Measurements from ENCODE around the gene THRA. TPM values are rescaled to one million over a fixed set of nuclear protein-coding genes. Genes with fewer than 3 reads are reported as not detected.

The THRA gene
- total RNA-seq, 2 experiments from 2014 or later, result 12.5 to 13.4 TPM

DNA sequence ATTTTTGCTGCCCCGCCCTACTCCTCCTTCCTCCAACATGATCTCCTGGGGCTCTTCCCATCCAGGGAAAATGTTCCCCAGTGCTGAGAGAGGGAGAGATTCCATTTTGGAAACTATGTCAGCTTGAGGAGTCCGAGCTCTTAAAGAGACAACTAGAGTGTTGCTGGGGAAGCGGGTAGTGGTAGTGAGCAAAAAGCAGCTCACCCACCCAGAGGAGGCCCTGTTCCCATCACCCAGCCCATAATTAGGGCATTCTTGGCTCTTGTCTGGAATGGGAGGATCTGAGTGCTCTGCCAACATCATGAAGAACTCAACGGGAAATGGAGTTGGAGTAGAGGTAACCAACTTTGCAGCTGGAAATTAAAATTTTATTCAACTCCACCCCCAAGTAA, 49.9 kb downstream of the THRA start:
- H3K27ac Mint-ChIP-seq, result peak overlapping the region; percentile 92
- no peaks in the 10 kb centered on the region for H3K36me3 Mint-ChIP-seq
- intact Hi-C loops (cut with micrococcal nuclease), result loop anchor here (1.0 to 5.0 kb wide), 8 partner anchors 9 to 174 kb away; partner anchors contain the start of genes CASC3, CDC6 and MSL1
- H3K27me3 Mint-ChIP-seq, result no peaks in the 10 kb centered on the region
- ChIA-PET CTCF (interaction anchor here (0.7 to 6.3 kb wide), 49 partner anchors 8 to 491 kb away, joined by 3 to 159 read pairs (median 6); partner anchors contain the start of genes CASC3, CDC6, CSF3 and LRRC3C), POLR2A (interaction anchor here (0.8 to 3.7 kb wide), 10 partner anchors 10 to 106 kb away, joined by 3 to 29 read pairs (median 9); partner anchors contain the start of genes CASC3, MSL1, NR1D1 and WIPF2)
- H3K4me3 Mint-ChIP-seq, result no peak overlapping the region
- peaks cover 53% of the 10 kb centered on the region for H3K4me1 Mint-ChIP-seq (ENCODE audit: low read depth)
- DNase-seq, result no peak
- no peaks in the 10 kb centered on the region for H3K9me3 Mint-ChIP-seq

GRCh38 chr17:40113110-40113906, 50.5 kb downstream of the THRA start:
- Mint-ChIP-seq H3K27ac (peak overlapping the region; percentile 92), H3K27me3 (no peaks in the 10 kb centered on the region), H3K4me3 (peak overlapping the region; percentile 80), H3K9me3 (no peaks in the 10 kb centered on the region), H3K36me3 (no peaks in the 10 kb centered on the region), H3K4me1 (ENCODE audit: low read depth) (peaks cover 49% of the 10 kb centered on the region)
- DNase-seq, result peak; percentile 96
- ChIA-PET POLR2A (interaction anchor here (0.6 to 3.7 kb wide), 14 partner anchors 9 to 576 kb away, joined by 3 to 29 read pairs (median 5); partner anchors contain the start of genes CASC3, MSL1, NR1D1 and WIPF2), CTCF (interaction anchor here (0.7 to 6.3 kb wide), 53 partner anchors 7 to 491 kb away, joined by 3 to 159 read pairs (median 6); partner anchors contain the start of genes CASC3, CDC6, CSF3 and LRRC3C)
- intact Hi-C loops (cut with micrococcal nuclease), result loop anchor here (1.0 to 5.0 kb wide), 8 partner anchors 8 to 173 kb away; partner anchors contain the start of genes CASC3, CDC6 and MSL1

DNA sequence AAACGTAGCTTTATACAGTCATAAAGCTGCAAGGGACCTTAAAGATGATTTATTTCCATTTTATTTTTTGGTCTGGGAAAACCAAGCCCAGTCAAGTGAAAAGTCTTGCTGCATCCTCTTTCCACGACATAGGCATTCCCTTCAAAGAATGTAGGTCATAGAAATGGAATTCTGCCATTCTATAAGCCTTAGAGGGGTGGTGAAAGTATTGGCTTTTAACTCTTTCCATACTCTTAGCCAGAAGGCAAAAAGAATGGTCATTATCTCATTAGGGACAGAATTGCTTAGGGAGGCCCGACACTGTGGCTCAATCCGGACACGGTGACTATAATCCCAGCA, 51.1 kb downstream of the THRA start:
- peak overlapping the region; percentile 92 for H3K27ac Mint-ChIP-seq
- no peaks in the 10 kb centered on the region for H3K9me3 Mint-ChIP-seq
- ChIA-PET CTCF (interaction anchor here (0.7 to 6.3 kb wide), 29 partner anchors 9 to 181 kb away, joined by 3 to 159 read pairs (median 9); partner anchors contain the start of genes CASC3, CSF3, MSL1 and NR1D1), POLR2A (interaction anchor here (0.6 to 3.7 kb wide), 12 partner anchors 8 to 577 kb away, joined by 3 to 29 read pairs (median 6); partner anchors contain the start of genes CASC3, MSL1, NR1D1 and WIPF2)
- no peaks in the 10 kb centered on the region for H3K27me3 Mint-ChIP-seq
- peaks cover 48% of the 10 kb centered on the region for H3K4me1 Mint-ChIP-seq (ENCODE audit: low read depth)
- intact Hi-C loops (cut with micrococcal nuclease), result loop anchor here (1.0 to 5.0 kb wide), 8 partner anchors 7 to 173 kb away; partner anchors contain the start of genes CASC3, CDC6 and MSL1
- no peaks in the 10 kb centered on the region for H3K36me3 Mint-ChIP-seq
- DNase-seq, result no peak
- peak overlapping the region; percentile 80 for H3K4me3 Mint-ChIP-seq

- H3K36me3 Mint-ChIP-seq, result no peaks in the 10 kb centered on the region
- H3K4me1 Mint-ChIP-seq (ENCODE audit: low read depth), result peaks cover 41% of the 10 kb centered on the region
- intact Hi-C loops (cut with micrococcal nuclease), result no loop called here
- no peak for DNase-seq
- ChIA-PET CTCF (interaction anchor here (0.6 to 5.9 kb wide), 7 partner anchors 9 to 76 kb away, joined by 3 to 126 read pairs (median 48); partner anchors contain the start of gene MSL1), POLR2A (no interaction called here)
- no peak overlapping the region for H3K4me3 Mint-ChIP-seq
- no peaks in the 10 kb centered on the region for H3K27me3 Mint-ChIP-seq
- H3K27ac Mint-ChIP-seq, result no peak overlapping the region
- no peaks in the 10 kb centered on the region for H3K9me3 Mint-ChIP-seq
Measured at GRCh38 chr17:40115101-40115436, 52.3 kb downstream of the THRA start.

DNA sequence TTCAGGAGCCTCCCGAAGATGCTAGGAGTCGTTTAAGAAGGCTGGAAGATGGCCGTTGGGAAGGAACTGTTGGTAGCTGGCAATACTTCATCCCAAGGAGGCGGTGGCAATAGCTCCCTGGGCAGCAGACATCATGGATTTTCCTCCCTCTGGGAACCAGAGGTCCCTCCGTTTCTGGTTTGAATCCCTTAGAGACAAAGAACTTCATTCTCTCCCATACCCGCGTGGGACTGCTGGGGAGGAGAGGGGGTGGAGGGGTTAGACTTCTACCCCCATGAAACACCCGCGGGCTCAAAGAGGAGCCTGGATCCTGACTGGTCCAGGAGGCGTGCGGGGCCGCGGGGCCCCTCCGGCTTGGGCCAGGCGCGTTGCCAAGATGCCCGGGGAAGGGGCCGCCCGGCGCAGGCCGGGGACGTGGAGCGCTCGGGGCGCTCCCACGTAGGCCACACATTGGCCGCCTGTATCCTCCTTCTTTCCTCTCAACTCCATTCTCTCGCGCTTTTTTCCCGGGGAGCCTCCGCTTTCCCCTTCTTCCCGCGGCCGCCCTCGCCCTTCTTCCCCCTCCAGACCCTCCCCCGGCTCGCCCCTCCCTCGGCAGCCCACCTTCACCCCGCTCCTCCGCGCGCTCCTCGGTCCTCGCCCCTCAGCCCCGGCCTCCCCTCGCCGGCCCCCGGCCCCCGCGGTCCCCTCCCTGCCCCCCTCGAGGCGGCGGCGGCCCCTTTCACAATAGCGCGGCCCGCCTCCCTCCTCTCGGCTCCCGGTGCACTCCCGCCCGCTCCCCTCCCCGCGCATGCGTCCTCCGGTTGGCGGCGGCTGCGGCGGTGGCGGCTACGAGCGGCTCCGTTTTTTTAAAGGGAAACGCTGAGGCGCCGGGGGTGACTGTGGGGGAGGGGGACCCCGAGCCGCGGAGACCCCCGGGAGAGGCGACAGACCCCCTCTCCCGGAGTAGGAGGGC, 58.7 kb downstream of the THRA start, which contains the start of gene MSL1:
MSL1 (plus strand) TSS at position 791 of the 955 bp plus-strand sequence. CDS start 642 bp downstream, outside the sequence.
- ChIA-PET POLR2A (interaction anchor here (0.7 to 2.8 kb wide), 6 partner anchors 8 to 185 kb away, joined by 3 to 23 read pairs (median 9); partner anchors contain the start of genes CASC3 and NR1D1), CTCF (interaction anchor here (0.8 to 5.0 kb wide), 7 partner anchors 8 to 47 kb away, joined by 3 to 74 read pairs (median 8); partner anchors contain the start of gene CASC3)
- H3K27me3 Mint-ChIP-seq, result no peaks in the 10 kb centered on the region
- H3K9me3 Mint-ChIP-seq, result no peaks in the 10 kb centered on the region
- H3K36me3 Mint-ChIP-seq, result peaks cover 18% of the 10 kb centered on the region
- H3K4me1 Mint-ChIP-seq (ENCODE audit: low read depth), result peaks cover 25% of the 10 kb centered on the region
- intact Hi-C loops (cut with micrococcal nuclease), result loop anchor here (1.0 kb wide), 1 partner anchor 8 kb away; no protein-coding TSS in a partner anchor
- DNase-seq, result peak; percentile 89
- peak within 1 kb of the TSS; percentile 79 for H3K27ac Mint-ChIP-seq
- peak within 1 kb of the TSS; percentile 97 for H3K4me3 Mint-ChIP-seq

- H3K27me3 Mint-ChIP-seq, result no peaks in the 10 kb centered on the region
- H3K4me1 Mint-ChIP-seq (ENCODE audit: low read depth), result peaks cover 25% of the 10 kb centered on the region
- DNase-seq, result peak; percentile 44
- ChIA-PET POLR2A (interaction anchor here (0.7 to 2.8 kb wide), 10 partner anchors 9 to 142 kb away, joined by 4 to 23 read pairs (median 6); partner anchors contain the start of genes CASC3, NR1D1, PSMD3 and WIPF2), CTCF (interaction anchor here (1.1 to 5.0 kb wide), 5 partner anchors 9 to 47 kb away, joined by 3 to 74 read pairs (median 8); partner anchors contain the start of gene CASC3)
- intact Hi-C loops (cut with micrococcal nuclease), result no loop called here
- peaks cover 21% of the 10 kb centered on the region for H3K36me3 Mint-ChIP-seq
- peak overlapping the region; percentile 97 for H3K4me3 Mint-ChIP-seq
- H3K9me3 Mint-ChIP-seq, result no peaks in the 10 kb centered on the region
- H3K27ac Mint-ChIP-seq, result peak overlapping the region; percentile 39
Measured at GRCh38 chr17:40122136-40122998, 59.6 kb downstream of the THRA start.

GRCh38 chr17:40122999-40123810, 60.4 kb downstream of the THRA start:
- H3K36me3 Mint-ChIP-seq, result peaks cover 23% of the 10 kb centered on the region
- peak; percentile 68 for DNase-seq
- ChIA-PET CTCF (interaction anchor here (1.1 to 5.0 kb wide), 7 partner anchors 10 to 60 kb away, joined by 3 to 74 read pairs (median 5); partner anchors contain the start of gene CASC3), POLR2A (interaction anchor here (0.6 to 2.8 kb wide), 11 partner anchors 9 to 95 kb away, joined by 4 to 23 read pairs (median 6); partner anchors contain the start of genes CASC3, NR1D1, RAPGEFL1 and WIPF2)
- peak overlapping the region; percentile 97 for H3K4me3 Mint-ChIP-seq
- H3K9me3 Mint-ChIP-seq, result no peaks in the 10 kb centered on the region
- no peaks in the 10 kb centered on the region for H3K27me3 Mint-ChIP-seq
- peaks cover 24% of the 10 kb centered on the region for H3K4me1 Mint-ChIP-seq (ENCODE audit: low read depth)
- intact Hi-C loops (cut with micrococcal nuclease), result loop anchor here (1.0 kb wide), 1 partner anchor 17 kb away; the partner anchor contains the start of gene CASC3
- H3K27ac Mint-ChIP-seq, result peak overlapping the region; percentile 93

- H3K4me3 Mint-ChIP-seq, result peak overlapping the region; percentile 97
- peaks cover 23% of the 10 kb centered on the region for H3K36me3 Mint-ChIP-seq
- intact Hi-C loops (cut with micrococcal nuclease), result loop anchor here (1.0 kb wide), 1 partner anchor 17 kb away; the partner anchor contains the start of gene CASC3
- ChIA-PET CTCF (interaction anchor here (1.2 to 5.0 kb wide), 8 partner anchors 11 to 69 kb away, joined by 3 to 74 read pairs (median 6); partner anchors contain the start of genes CASC3 and MED24), POLR2A (interaction anchor here (0.6 to 2.8 kb wide), 10 partner anchors 9 to 95 kb away, joined by 4 to 23 read pairs (median 6); partner anchors contain the start of genes CASC3, NR1D1, RAPGEFL1 and WIPF2)
- DNase-seq, result no peak
- H3K27ac Mint-ChIP-seq, result peak overlapping the region; percentile 93
- H3K27me3 Mint-ChIP-seq, result no peaks in the 10 kb centered on the region
- no peaks in the 10 kb centered on the region for H3K9me3 Mint-ChIP-seq
- H3K4me1 Mint-ChIP-seq (ENCODE audit: low read depth), result peaks cover 21% of the 10 kb centered on the region
Measured at GRCh38 chr17:40123811-40124114, 61.0 kb downstream of the THRA start.

- H3K27ac Mint-ChIP-seq, result peak overlapping the region; percentile 69
- ChIA-PET POLR2A (interaction anchor here (0.6 to 2.8 kb wide), 7 partner anchors 10 to 52 kb away, joined by 4 to 23 read pairs (median 6); partner anchors contain the start of genes CASC3, NR1D1 and RAPGEFL1), CTCF (interaction anchor here (0.7 to 5.0 kb wide), 9 partner anchors 11 to 70 kb away, joined by 3 to 74 read pairs (median 5); partner anchors contain the start of genes CASC3 and MED24)
- peaks cover 30% of the 10 kb centered on the region for H3K36me3 Mint-ChIP-seq
- peak overlapping the region; percentile 97 for H3K4me3 Mint-ChIP-seq
- no peak for DNase-seq
- no peaks in the 10 kb centered on the region for H3K9me3 Mint-ChIP-seq
- intact Hi-C loops (cut with micrococcal nuclease), result no loop called here
- H3K27me3 Mint-ChIP-seq, result no peaks in the 10 kb centered on the region
- peaks cover 23% of the 10 kb centered on the region for H3K4me1 Mint-ChIP-seq (ENCODE audit: low read depth)
Measured at GRCh38 chr17:40124279-40125141, 61.7 kb downstream of the THRA start.

All from activated CD4-positive, alpha-beta memory T cell treated with anti-CD3 and anti-CD28 coated beads for 36 hours (primary cell).